Uterus (tissue), 4 donors: ENCODE measurements around the gene SOX5. TPM values are rescaled to one million over a fixed set of nuclear protein-coding genes. Genes with fewer than 3 reads are reported as not detected.

Experiments
- DNase-seq, 2 donors: peaks; one replicate each; pipeline ENCODE4 v3.0.0-alpha.2; 2019 to 2020
- H3K27ac ChIP-seq, 2 donors: fragments of 200-600 bp; sonication (generic); 1 replicate in 1 of 2; 2 replicates in 1 of 2; pipeline ENCODE4 v1.5.1; 2016 to 2018
- H3K27me3 ChIP-seq, 2 donors: fragments of 200-600 bp; sonication (generic); one replicate each; pipeline ENCODE4 v1.5.1; 2018 to 2019; ENCODE audit warnings: control low read depth in 1 of 2
- H3K36me3 ChIP-seq, 2 donors: fragments of 200-600 bp; sonication (generic); one replicate each; pipeline ENCODE4 v1.5.1; 2019; ENCODE audit warnings: control low read depth in 1 of 2
- H3K4me1 ChIP-seq, 2 donors: fragments of 200-600 bp; sonication (generic); one replicate each; pipeline ENCODE4 v1.5.1; 2018 to 2019; ENCODE audit warnings: control low read depth in 1 of 2
- H3K4me3 ChIP-seq, 2 donors: fragments of 200-600 bp; sonication (generic); 1 replicate in 1 of 2; 2 replicates in 1 of 2; pipeline ENCODE4 v1.5.1; 2018 to 2019; ENCODE audit warnings: mild to moderate bottlenecking in 1 of 2
- H3K9me3 ChIP-seq, 2 donors: fragments of 200-600 bp; sonication (generic); one replicate each; pipeline ENCODE4 v1.5.1; 2019; ENCODE audit warnings: control low read depth in 1 of 2
- CTCF ChIP-seq, 4 experiments: fragments of 200-600 bp in 2 of 4; fragments of 450-650 bp in 2 of 4; sonication (generic) in 2 of 4; IDR thresholded peaks; one replicate each; pipeline ENCODE4 v1.5.1; 2016 to 2019; ENCODE audit warnings: antibody characterized with exemption in 4 of 4, mild to moderate bottlenecking in 2 of 4, moderate library complexity in 1 of 4
- POLR2A ChIP-seq, 2 donors: fragments of 450-650 bp; IDR thresholded peaks; one replicate each; pipeline ENCODE4 v1.6.1; 2016; ENCODE audit warnings: antibody characterized with exemption in 2 of 2, mild to moderate bottlenecking in 1 of 2, moderate library complexity in 1 of 2
- intact Hi-C: fragments of 100-400 bp; cut with DNase I; formaldehyde crosslinking; loops from one replicate; pipeline ENCODE4 v1.15.1; 2023; ENCODE audit warnings: low total_unique reads
- total RNA-seq, 4 donors: library from RNA; depleted of rRNA in 3 of 4; stranded (reverse); fragments of >200 nt in 3 of 4; gene quantifications; one replicate each; pipeline versions ENCODE4 v1.1.0 to v1.2.4, GENCODE V29; 2014 to 2023
- donor health status: DM: yes; HTN: yes; CAD: no.

The SOX5 gene
- total RNA-seq, 4 donors from 2014 or later, result 9.1 to 69.5 (median 31.2) TPM

GRCh38 chr12:23750923-23751322 lies 198.5 kb downstream of the SOX5 start:
- Histone ChIP-seq H3K4me1 (no peaks in the 10 kb centered on the region), H3K36me3 (no peaks in the 10 kb centered on the region), H3K27ac (no peak overlapping the region), H3K4me3 (no peak overlapping the region), H3K9me3 (no peaks in the 10 kb centered on the region), H3K27me3 (no peaks in the 10 kb centered on the region)
- TF ChIP-seq CTCF (IDR thresholded peaks at IDR 0.05) (no peak), POLR2A (IDR thresholded peaks at IDR 0.05) (no peak)
- no peak for DNase-seq
- intact Hi-C loops, result no loop called here

- no peaks in the 10 kb centered on the region for H3K36me3 ChIP-seq
- H3K4me3 ChIP-seq, result no peak overlapping the region
- intact Hi-C loops, result no loop called here
- H3K27me3 ChIP-seq, result no peaks in the 10 kb centered on the region
- H3K27ac ChIP-seq, result no peak overlapping the region
- no peak for DNase-seq
- H3K9me3 ChIP-seq, result no peaks in the 10 kb centered on the region
- H3K4me1 ChIP-seq, result no peaks in the 10 kb centered on the region
- TF ChIP-seq CTCF (IDR thresholded peaks at IDR 0.05) (no peak), POLR2A (IDR thresholded peaks at IDR 0.05) (no peak)
These were observed 204.8 kb downstream of the SOX5 start for GRCh38 chr12:23744696-23745095.

- DNase-seq, result no peak
- Histone ChIP-seq H3K4me3 (no peak overlapping the region), H3K9me3 (no peaks in the 10 kb centered on the region), H3K27me3 (no peaks in the 10 kb centered on the region), H3K4me1 (no peaks in the 10 kb centered on the region), H3K27ac (no peak overlapping the region), H3K36me3 (no peaks in the 10 kb centered on the region)
- intact Hi-C loops, result no loop called here
- TF ChIP-seq CTCF (IDR thresholded peaks at IDR 0.05) (no peak), POLR2A (IDR thresholded peaks at IDR 0.05) (no peak)
These were observed 206.9 kb downstream of the SOX5 start for GRCh38 chr12:23742574-23742973.

GRCh38 chr12:23731493-23731892 lies 218.0 kb downstream of the SOX5 start:
- TF ChIP-seq POLR2A (IDR thresholded peaks at IDR 0.05), result no peak
- no peak for DNase-seq

GRCh38 chr12:23731035-23731434 lies 218.4 kb downstream of the SOX5 start:
- H3K27ac ChIP-seq, result no peak overlapping the region
- no peaks in the 10 kb centered on the region for H3K9me3 ChIP-seq
- TF ChIP-seq CTCF (IDR thresholded peaks at IDR 0.05), result no peak
- no peak for TF ChIP-seq POLR2A (IDR thresholded peaks at IDR 0.05)
- H3K4me1 ChIP-seq, result no peaks in the 10 kb centered on the region
- intact Hi-C loops, result no loop called here
- H3K4me3 ChIP-seq, result no peak overlapping the region
- no peaks in the 10 kb centered on the region for H3K27me3 ChIP-seq
- DNase-seq, result no peak
- H3K36me3 ChIP-seq, result no peaks in the 10 kb centered on the region

More at GRCh38 chr12:23731493-23731892, 218.0 kb downstream of the SOX5 start:
- no peak overlapping the region for H3K4me3 ChIP-seq
- no peaks in the 10 kb centered on the region for H3K4me1 ChIP-seq
- no peak overlapping the region for H3K27ac ChIP-seq
- H3K36me3 ChIP-seq, result no peaks in the 10 kb centered on the region
- no peaks in the 10 kb centered on the region for H3K9me3 ChIP-seq
- H3K27me3 ChIP-seq, result no peaks in the 10 kb centered on the region
- intact Hi-C loops, result no loop called here

- Histone ChIP-seq H3K9me3 (no peaks in the 10 kb centered on the region), H3K27me3 (no peaks in the 10 kb centered on the region), H3K4me3 (no peak overlapping the region), H3K27ac (no peak overlapping the region), H3K4me1 (no peaks in the 10 kb centered on the region), H3K36me3 (no peaks in the 10 kb centered on the region)
- DNase-seq, result no peak
- TF ChIP-seq POLR2A (IDR thresholded peaks at IDR 0.05) (no peak), CTCF (IDR thresholded peaks at IDR 0.05) (no peak)
- intact Hi-C loops, result no loop called here
These were observed 220.1 kb downstream of the SOX5 start for GRCh38 chr12:23729359-23729758.
